ENCODE measurements around the gene ABL1.

Gene ABL1

DNA sequence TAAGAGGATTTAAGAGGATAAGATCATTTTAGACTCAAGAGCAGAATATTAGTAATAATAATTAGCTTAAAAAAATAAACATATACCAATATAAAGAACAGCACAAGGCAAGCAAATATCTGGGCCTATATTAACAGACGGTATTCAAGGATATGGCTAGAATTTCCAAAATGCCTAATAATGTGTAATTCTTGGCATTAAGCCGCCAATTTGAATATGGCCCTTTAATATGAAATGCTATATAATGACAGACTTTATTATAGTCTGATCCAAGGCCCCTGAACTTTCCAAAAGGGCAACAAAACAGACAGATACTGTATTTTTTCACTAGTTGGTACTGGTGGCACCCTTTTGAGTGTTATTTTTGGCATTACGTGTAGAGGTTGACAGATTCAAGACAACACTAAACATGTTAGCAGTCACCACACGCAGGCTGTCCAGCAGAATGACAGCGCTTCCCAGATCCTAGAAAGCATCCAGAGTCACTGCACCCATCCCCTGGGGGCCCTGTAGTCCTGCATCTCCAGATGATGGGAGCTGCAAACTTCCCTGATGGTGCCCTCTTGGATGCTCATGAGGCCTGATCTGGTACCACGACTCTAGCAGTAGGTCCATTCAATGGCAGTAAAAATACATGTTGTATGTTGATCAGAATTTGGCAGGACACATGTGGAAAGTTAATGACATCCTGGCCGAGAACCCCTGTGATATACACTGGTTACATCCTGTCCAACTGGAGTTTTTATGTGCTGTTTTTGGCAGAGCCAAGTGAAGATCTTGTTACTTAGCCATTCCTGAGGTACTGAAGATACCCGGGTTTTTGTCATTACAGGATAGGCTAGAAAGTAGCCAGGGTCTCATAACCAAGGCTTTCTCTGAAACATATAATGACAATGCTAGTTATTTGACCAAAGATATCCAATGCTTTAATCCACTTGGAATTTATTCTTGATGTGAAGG lies 1.7 kb upstream of the ABL1 start:
- peaks cover 19% of the 10 kb centered on the region for H3K4me1 ChIP-seq (ENCODE audit: control insufficient read depth, low read length)
- H4K20me1 ChIP-seq (ENCODE audit: control insufficient read depth, insufficient read depth, low read depth, low read length), result no peaks in the 10 kb centered on the region; the same call in 1 of the 2 replicates
- H3K36me3 ChIP-seq (ENCODE audit: control insufficient read depth, low read length), result no peaks in the 10 kb centered on the region
- H3K79me2 ChIP-seq (ENCODE audit: control insufficient read depth, low read length), result peaks cover 47% of the 10 kb centered on the region
- H3K27me3 ChIP-seq (ENCODE audit: control insufficient read depth, low read length), result no peaks in the 10 kb centered on the region
- H3K4me3 ChIP-seq (ENCODE audit: low read length), result no peak overlapping the region
- H3K27ac ChIP-seq (ENCODE audit: low read depth, low read length), result no peak overlapping the region
- H3K9me2 ChIP-seq (replicated peaks; ENCODE audit: control insufficient read depth, low read length), result no peaks in the 10 kb centered on the region
- peaks cover 4% of the 10 kb centered on the region; the same call in 1 of the 2 replicates for H3K9me3 ChIP-seq (ENCODE audit: control insufficient read depth, insufficient read depth, low read length)
- TF ChIP-seq EZH2phosphoT487 (IDR thresholded peaks at IDR 0.05; ENCODE audit: borderline replicate concordance, low read length), result no peak
- TF ChIP-seq, protein P1, sequence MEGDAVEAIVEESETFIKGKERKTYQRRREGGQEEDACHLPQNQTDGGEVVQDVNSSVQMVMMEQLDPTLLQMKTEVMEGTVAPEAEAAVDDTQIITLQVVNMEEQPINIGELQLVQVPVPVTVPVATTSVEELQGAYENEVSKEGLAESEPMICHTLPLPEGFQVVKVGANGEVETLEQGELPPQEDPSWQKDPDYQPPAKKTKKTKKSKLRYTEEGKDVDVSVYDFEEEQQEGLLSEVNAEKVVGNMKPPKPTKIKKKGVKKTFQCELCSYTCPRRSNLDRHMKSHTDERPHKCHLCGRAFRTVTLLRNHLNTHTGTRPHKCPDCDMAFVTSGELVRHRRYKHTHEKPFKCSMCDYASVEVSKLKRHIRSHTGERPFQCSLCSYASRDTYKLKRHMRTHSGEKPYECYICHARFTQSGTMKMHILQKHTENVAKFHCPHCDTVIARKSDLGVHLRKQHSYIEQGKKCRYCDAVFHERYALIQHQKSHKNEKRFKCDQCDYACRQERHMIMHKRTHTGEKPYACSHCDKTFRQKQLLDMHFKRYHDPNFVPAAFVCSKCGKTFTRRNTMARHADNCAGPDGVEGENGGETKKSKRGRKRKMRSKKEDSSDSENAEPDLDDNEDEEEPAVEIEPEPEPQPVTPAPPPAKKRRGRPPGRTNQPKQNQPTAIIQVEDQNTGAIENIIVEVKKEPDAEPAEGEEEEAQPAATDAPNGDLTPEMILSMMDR (IDR thresholded peaks at IDR 0.05; ENCODE audit: low read depth, low read length, poor library complexity, severe bottlenecking), result no peak
- H3K4me2 ChIP-seq (ENCODE audit: low read length), result peak overlapping the region; percentile 77; the same call in 1 of the 2 replicates
- no peaks in the 10 kb centered on the region for H3F3A ChIP-seq (ENCODE audit: control insufficient read depth, insufficient read depth)

DNA sequence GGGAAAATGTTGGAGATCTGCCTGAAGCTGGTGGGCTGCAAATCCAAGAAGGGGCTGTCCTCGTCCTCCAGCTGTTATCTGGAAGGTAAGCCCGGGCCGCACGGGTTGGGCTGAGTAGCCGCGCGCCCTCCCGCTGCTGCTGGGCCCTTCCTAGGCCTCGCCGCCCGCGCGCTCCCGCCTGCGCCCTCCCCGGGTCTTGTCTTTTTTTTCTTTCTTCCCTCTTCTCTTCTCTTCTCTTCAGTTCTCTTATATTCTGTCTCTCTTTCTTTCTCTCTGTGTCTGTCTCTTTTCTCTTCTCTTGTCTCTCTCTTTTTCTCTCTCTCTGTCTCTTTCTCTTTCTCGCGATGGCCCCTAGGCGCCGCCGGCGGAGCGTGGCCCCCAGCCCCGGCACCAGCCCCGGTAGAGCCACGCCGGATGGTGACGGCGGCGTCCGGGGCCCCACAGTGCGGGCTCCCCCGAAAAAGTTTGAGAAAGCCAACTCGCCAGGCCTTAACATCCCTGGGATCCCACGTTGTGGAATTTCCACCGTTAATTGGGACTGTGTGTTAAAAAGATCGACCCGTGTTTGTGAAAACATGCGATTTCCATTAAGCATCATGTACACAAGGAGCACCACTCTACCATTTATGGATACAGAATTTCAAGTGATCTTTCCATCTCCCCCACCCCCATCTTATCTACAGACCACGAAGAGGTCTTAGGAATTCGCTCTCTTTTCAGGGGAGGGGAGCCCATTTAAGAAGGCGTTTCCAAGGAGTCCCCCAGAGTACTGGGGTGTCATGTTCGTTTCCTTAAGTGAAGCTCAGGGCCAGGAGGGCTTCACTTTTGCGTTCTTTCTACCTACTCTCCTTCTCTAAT lies 616 bp downstream of the ABL1 start:
- TF ChIP-seq, protein P1 (IDR thresholded peaks at IDR 0.05; ENCODE audit: low read depth, low read length, poor library complexity, severe bottlenecking), result peak; percentile 30
- peak; percentile 68; the same call in 1 of the 2 replicates for TF ChIP-seq EZH2phosphoT487 (IDR thresholded peaks at IDR 0.05; ENCODE audit: borderline replicate concordance, low read length)
- H3K27ac ChIP-seq (ENCODE audit: low read depth, low read length), result no peak overlapping the region; the same call in 1 of the 2 replicates

DNA sequence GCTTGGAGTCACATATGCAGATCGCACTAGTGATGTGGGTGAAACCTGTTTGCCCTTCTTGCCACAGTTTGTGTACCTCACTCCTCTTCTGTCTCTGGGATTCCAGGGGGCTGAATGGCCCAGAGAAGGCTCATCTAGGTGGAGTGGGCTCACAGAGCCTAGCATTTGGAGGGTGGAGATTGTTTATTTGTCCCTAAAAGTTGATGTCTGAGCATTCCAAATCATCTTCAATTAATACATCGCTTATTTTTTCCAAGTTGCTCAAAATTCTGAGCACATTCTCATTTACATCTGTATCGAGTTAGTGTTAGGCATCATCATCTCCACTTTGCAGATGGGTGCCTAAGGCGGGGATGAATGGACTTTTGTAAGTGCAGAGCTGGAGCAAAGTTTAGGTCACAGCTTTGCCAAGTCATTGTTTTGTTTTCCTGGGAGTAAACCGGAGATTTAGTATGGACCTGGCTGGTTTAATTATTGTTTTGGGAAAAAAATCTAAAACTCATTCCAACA lies 2.0 kb downstream of the ABL1 start:
- Histone ChIP-seq H3K4me2 (ENCODE audit: low read length) (peak overlapping the region; percentile 52; the same call in 1 of the 2 replicates), H4K20me1 (ENCODE audit: control insufficient read depth, insufficient read depth, low read depth, low read length) (no peaks in the 10 kb centered on the region; the same call in 1 of the 2 replicates), H3K9me2 (replicated peaks; ENCODE audit: control insufficient read depth, low read length) (no peaks in the 10 kb centered on the region), H3K27me3 (ENCODE audit: control insufficient read depth, low read length) (no peaks in the 10 kb centered on the region), H3K79me2 (ENCODE audit: control insufficient read depth, low read length) (peaks cover 75% of the 10 kb centered on the region), H3K36me3 (ENCODE audit: control insufficient read depth, low read length) (no peaks in the 10 kb centered on the region), H3K4me1 (ENCODE audit: control insufficient read depth, low read length) (peaks cover 31% of the 10 kb centered on the region), H3K9me3 (ENCODE audit: control insufficient read depth, insufficient read depth, low read length) (no peaks in the 10 kb centered on the region), H3K4me3 (ENCODE audit: low read length) (no peak overlapping the region), H3K27ac (ENCODE audit: low read depth, low read length) (no peak overlapping the region), H3F3A (ENCODE audit: control insufficient read depth, insufficient read depth) (no peaks in the 10 kb centered on the region)
- TF ChIP-seq EZH2phosphoT487 (IDR thresholded peaks at IDR 0.05; ENCODE audit: borderline replicate concordance, low read length), result no peak
- TF ChIP-seq, protein P1 (IDR thresholded peaks at IDR 0.05; ENCODE audit: low read depth, low read length, poor library complexity, severe bottlenecking), result no peak

More for the DNA sequence above, 616 bp downstream of the ABL1 start:
- Histone ChIP-seq H3K27me3 (ENCODE audit: control insufficient read depth, low read length) (no peaks in the 10 kb centered on the region), H3K4me3 (ENCODE audit: low read length) (peak overlapping the region; percentile 69), H4K20me1 (ENCODE audit: control insufficient read depth, insufficient read depth, low read depth, low read length) (no peaks in the 10 kb centered on the region; the same call in 1 of the 2 replicates), H3K79me2 (ENCODE audit: control insufficient read depth, low read length) (peaks cover 68% of the 10 kb centered on the region), H3K9me3 (ENCODE audit: control insufficient read depth, insufficient read depth, low read length) (no peaks in the 10 kb centered on the region), H3K36me3 (ENCODE audit: control insufficient read depth, low read length) (no peaks in the 10 kb centered on the region), H3K4me1 (ENCODE audit: control insufficient read depth, low read length) (peaks cover 31% of the 10 kb centered on the region), H3F3A (ENCODE audit: control insufficient read depth, insufficient read depth) (no peaks in the 10 kb centered on the region), H3K9me2 (replicated peaks; ENCODE audit: control insufficient read depth, low read length) (no peaks in the 10 kb centered on the region), H3K4me2 (ENCODE audit: low read length) (peak overlapping the region; percentile 52)
